ENCODE measurements around the gene SIRT3.

GRCh38 chr11:279040-279965, 43.2 kb upstream of the SIRT3 start:
- TF ChIP-seq CTCF (conservative IDR thresholded peaks at IDR 0.05; ENCODE audit: low read length) (no peak), EZH2phosphoT487 (IDR thresholded peaks at IDR 0.05; ENCODE audit: borderline replicate concordance) (no peak)

Data from Loucy (cell line).